WERI-Rb-1 (cell line): ENCODE measurements around the gene PDE4A.
A peak's percentile ranks its signal among the peaks of the same experiment; 100 is the strongest.
"Not testable (repeated sequence)": the region's sequence is repeated elsewhere in the genome, so short reads cannot be mapped to it uniquely, and the experiment has no call there.

ENCODE experiments used
- DNase-seq: peaks from one replicate; pipeline ENCODE4 v3.0.0-alpha.2; 2020
- H3K27ac ChIP-seq: fragments of 250-450 bp; sonication (Bioruptor Pico); 2 replicates; pipeline ENCODE4 v1.5.1; 2020; ENCODE audit warnings: mild to moderate bottlenecking, moderate library complexity
- H3K27me3 ChIP-seq: fragments of 250-450 bp; sonication (Bioruptor Pico); 2 replicates; pipeline ENCODE4 v1.5.1; 2021; ENCODE audit warnings: mild to moderate bottlenecking, low read depth, moderate library complexity; ENCODE audit not compliant: insufficient read depth, severe bottlenecking
- H3K36me3 ChIP-seq: fragments of 250-450 bp; sonication (Bioruptor Pico); 2 replicates; pipeline ENCODE4 v1.5.1; 2020; ENCODE audit warnings: mild to moderate bottlenecking, moderate library complexity
- H3K4me3 ChIP-seq: 2 replicates; pipeline ENCODE4 v1.5.1; 2011; ENCODE audit warnings: low read depth, mild to moderate bottlenecking, control low read depth, low read length
- H3K9me3 ChIP-seq: fragments of 250-450 bp; sonication (Bioruptor Pico); 2 replicates; pipeline ENCODE4 v1.5.1; 2021; ENCODE audit warnings: mild to moderate bottlenecking, moderate library complexity; ENCODE audit not compliant: severe bottlenecking
- TF ChIP-seq, protein P1 (sequence below): IDR thresholded peaks from 2 replicates; pipeline ENCODE4 v1.5.1; 2011; ENCODE audit warnings: low read depth, mild to moderate bottlenecking, control low read depth, inconsistent platforms, low read length

Gene PDE4A

GRCh38 chr19:10461047-10461949, 41.0 kb downstream of the PDE4A start:
- Histone ChIP-seq H3K36me3 (peaks cover 11% of the 10 kb centered on the region; the same call in 1 of the 2 replicates), H3K9me3 (no peaks in the 10 kb centered on the region), H3K4me3 (no peak overlapping the region), H3K27me3 (no peaks in the 10 kb centered on the region), H3K27ac (no peak overlapping the region)
- peak; percentile 62 for DNase-seq
- TF ChIP-seq, protein P1, sequence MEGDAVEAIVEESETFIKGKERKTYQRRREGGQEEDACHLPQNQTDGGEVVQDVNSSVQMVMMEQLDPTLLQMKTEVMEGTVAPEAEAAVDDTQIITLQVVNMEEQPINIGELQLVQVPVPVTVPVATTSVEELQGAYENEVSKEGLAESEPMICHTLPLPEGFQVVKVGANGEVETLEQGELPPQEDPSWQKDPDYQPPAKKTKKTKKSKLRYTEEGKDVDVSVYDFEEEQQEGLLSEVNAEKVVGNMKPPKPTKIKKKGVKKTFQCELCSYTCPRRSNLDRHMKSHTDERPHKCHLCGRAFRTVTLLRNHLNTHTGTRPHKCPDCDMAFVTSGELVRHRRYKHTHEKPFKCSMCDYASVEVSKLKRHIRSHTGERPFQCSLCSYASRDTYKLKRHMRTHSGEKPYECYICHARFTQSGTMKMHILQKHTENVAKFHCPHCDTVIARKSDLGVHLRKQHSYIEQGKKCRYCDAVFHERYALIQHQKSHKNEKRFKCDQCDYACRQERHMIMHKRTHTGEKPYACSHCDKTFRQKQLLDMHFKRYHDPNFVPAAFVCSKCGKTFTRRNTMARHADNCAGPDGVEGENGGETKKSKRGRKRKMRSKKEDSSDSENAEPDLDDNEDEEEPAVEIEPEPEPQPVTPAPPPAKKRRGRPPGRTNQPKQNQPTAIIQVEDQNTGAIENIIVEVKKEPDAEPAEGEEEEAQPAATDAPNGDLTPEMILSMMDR: no peak

DNA sequence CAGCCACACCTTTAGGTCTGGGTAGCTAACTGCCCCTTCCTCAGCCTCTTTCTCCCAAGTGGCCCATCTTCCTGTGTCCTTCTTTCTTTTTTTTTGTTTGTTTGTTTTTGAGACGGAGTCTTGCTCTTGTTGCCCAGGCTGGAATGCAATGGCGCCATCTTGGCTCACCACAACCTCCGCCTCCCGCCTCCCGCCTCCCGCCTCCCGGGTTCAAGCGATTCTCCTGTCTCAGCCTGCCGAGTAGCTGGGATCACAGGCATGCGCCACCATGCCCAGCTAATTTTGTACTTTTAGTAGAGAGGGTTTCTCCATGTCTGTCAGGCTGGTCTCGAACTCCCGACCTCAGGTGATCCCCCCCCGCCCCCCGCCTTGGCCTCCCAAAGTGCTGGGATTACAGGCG, 41.7 kb downstream of the PDE4A start:
- not testable (repeated sequence) for H3K27me3 ChIP-seq, H3K9me3 ChIP-seq, H3K4me3 ChIP-seq, H3K27ac ChIP-seq, DNase-seq
- peaks cover 17% of the 10 kb centered on the region for H3K36me3 ChIP-seq

GRCh38 chr19:10462557-10462956, 42.2 kb downstream of the PDE4A start:
- no peak overlapping the region for H3K27ac ChIP-seq
- no peak for DNase-seq
- H3K27me3 ChIP-seq: no peaks in the 10 kb centered on the region
- H3K4me3 ChIP-seq: no peak overlapping the region
- no peaks in the 10 kb centered on the region for H3K9me3 ChIP-seq
- TF ChIP-seq, protein P1: no peak
- peaks cover 18% of the 10 kb centered on the region for H3K36me3 ChIP-seq

DNA sequence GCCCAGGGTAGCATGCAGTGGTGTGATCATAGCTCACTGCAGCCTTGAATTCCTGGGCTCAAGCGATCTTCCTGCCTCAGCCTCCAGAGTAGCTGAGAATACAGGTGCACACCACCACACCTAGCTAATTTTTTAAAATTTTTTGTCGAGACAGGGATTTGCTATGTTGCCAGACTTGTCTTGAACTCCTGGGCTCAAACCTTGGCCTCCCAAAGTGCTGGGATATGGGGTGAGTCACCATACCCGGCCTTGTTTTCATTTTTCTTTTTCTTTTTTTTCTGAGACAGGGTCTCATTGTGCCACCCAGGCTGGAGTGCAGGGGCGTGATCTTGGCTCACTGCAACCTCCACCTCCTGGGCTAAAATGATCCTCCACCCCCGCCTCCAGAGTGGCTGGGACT, 44.1 kb downstream of the PDE4A start:
- TF ChIP-seq, protein P1: no peak
- no peaks in the 10 kb centered on the region for H3K9me3 ChIP-seq
- H3K27ac ChIP-seq: no peak overlapping the region
- DNase-seq: no peak
- peaks cover 18% of the 10 kb centered on the region for H3K36me3 ChIP-seq
- no peak overlapping the region for H3K4me3 ChIP-seq
- H3K27me3 ChIP-seq: no peaks in the 10 kb centered on the region

- Histone ChIP-seq H3K4me3 (no peak overlapping the region), H3K9me3 (no peaks in the 10 kb centered on the region), H3K27me3 (no peaks in the 10 kb centered on the region), H3K36me3 (peaks cover 18% of the 10 kb centered on the region), H3K27ac (no peak overlapping the region)
- no peak for DNase-seq
- TF ChIP-seq, protein P1: no peak
These were observed 46.9 kb downstream of the PDE4A start for GRCh38 chr19:10467104-10467706.

- H3K27ac ChIP-seq: no peak overlapping the region
- H3K36me3 ChIP-seq: peaks cover 18% of the 10 kb centered on the region
- no peaks in the 10 kb centered on the region for H3K9me3 ChIP-seq
- H3K27me3 ChIP-seq: no peaks in the 10 kb centered on the region
- TF ChIP-seq, protein P1: no peak
- no peak for DNase-seq
- H3K4me3 ChIP-seq: no peak overlapping the region
These were observed 47.8 kb downstream of the PDE4A start for GRCh38 chr19:10468133-10468532.
